ENCODE measurements around the gene MYH10. TPM values are rescaled to one million over a fixed set of nuclear protein-coding genes. Genes with fewer than 3 reads are reported as not detected.
A peak's percentile ranks its signal among the peaks of the same experiment; 100 is the strongest.

Gene MYH10
- total and polyA plus RNA-seq, 9 of the 15 experiments (the other 6 are each of a cell fraction or from before 2014, with no cell fraction given), result 16.3 to 95.3 (median 39.7) TPM

DNA sequence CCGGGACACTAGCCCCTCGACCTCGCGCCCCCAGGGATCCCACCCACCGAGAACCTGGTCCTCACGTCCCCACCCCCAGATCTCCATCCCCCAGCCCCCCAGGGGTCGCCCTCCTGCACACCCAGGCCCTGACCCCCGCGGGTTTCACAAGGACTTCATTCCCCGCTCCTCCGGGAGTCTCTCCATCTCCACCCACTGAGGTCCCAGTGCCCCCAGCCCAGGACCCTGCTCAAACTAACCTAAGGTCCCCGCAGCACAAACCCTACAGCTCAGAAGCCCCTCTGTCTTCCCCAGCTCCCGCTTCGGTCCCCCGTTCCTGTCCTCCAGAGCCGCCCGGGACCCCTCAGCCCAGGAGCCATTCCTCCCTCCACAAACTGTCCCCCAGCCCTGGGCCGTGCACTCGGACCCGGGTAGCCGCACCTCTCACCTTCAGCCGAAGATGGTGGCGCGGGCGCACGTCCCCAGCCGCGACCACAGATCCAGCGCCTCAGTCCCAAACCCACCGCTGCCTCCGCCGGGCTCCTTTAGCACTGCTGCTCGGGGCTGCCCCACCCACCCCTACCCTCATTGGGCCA, at the start of gene MYH10 (continued):
- TF ChIP-seq, protein P1, sequence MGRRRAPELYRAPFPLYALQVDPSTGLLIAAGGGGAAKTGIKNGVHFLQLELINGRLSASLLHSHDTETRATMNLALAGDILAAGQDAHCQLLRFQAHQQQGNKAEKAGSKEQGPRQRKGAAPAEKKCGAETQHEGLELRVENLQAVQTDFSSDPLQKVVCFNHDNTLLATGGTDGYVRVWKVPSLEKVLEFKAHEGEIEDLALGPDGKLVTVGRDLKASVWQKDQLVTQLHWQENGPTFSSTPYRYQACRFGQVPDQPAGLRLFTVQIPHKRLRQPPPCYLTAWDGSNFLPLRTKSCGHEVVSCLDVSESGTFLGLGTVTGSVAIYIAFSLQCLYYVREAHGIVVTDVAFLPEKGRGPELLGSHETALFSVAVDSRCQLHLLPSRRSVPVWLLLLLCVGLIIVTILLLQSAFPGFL (CRISPR knock-in tag; IDR thresholded peaks at IDR 0.05), result no peak
- TF ChIP-seq PHF8 (IDR thresholded peaks at IDR 0.05; ENCODE audit: borderline replicate concordance, low read length) (peak; percentile 24; the same call in 1 of the 2 replicates), ZNF778 (CRISPR knock-in tag; IDR thresholded peaks at IDR 0.05) (no peak), KDM1A (IDR thresholded peaks at IDR 0.05) (no peak), ZNF408 (CRISPR knock-in tag; IDR thresholded peaks at IDR 0.05; ENCODE audit: low read depth) (no peak), ZSCAN29 (IDR thresholded peaks at IDR 0.05) (no peak)
- TF ChIP-seq, protein P2, sequence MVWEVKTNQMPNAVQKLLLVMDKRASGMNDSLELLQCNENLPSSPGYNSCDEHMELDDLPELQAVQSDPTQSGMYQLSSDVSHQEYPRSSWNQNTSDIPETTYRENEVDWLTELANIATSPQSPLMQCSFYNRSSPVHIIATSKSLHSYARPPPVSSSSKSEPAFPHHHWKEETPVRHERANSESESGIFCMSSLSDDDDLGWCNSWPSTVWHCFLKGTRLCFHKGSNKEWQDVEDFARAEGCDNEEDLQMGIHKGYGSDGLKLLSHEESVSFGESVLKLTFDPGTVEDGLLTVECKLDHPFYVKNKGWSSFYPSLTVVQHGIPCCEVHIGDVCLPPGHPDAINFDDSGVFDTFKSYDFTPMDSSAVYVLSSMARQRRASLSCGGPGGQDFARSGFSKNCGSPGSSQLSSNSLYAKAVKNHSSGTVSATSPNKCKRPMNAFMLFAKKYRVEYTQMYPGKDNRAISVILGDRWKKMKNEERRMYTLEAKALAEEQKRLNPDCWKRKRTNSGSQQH (CRISPR knock-in tag; IDR thresholded peaks at IDR 0.05), result no peak
- TF ChIP-seq, protein P3, sequence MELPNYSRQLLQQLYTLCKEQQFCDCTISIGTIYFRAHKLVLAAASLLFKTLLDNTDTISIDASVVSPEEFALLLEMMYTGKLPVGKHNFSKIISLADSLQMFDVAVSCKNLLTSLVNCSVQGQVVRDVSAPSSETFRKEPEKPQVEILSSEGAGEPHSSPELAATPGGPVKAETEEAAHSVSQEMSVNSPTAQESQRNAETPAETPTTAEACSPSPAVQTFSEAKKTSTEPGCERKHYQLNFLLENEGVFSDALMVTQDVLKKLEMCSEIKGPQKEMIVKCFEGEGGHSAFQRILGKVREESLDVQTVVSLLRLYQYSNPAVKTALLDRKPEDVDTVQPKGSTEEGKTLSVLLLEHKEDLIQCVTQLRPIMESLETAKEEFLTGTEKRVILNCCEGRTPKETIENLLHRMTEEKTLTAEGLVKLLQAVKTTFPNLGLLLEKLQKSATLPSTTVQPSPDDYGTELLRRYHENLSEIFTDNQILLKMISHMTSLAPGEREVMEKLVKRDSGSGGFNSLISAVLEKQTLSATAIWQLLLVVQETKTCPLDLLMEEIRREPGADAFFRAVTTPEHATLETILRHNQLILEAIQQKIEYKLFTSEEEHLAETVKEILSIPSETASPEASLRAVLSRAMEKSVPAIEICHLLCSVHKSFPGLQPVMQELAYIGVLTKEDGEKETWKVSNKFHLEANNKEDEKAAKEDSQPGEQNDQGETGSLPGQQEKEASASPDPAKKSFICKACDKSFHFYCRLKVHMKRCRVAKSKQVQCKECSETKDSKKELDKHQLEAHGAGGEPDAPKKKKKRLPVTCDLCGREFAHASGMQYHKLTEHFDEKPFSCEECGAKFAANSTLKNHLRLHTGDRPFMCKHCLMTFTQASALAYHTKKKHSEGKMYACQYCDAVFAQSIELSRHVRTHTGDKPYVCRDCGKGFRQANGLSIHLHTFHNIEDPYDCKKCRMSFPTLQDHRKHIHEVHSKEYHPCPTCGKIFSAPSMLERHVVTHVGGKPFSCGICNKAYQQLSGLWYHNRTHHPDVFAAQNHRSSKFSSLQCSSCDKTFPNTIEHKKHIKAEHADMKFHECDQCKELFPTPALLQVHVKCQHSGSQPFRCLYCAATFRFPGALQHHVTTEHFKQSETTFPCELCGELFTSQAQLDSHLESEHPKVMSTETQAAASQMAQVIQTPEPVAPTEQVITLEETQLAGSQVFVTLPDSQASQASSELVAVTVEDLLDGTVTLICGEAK (IDR thresholded peaks at IDR 0.05), result no peak
- TF ChIP-seq, protein P3 (CRISPR knock-in tag; IDR thresholded peaks at IDR 0.05), result no peak
- TF ChIP-seq, protein P4, sequence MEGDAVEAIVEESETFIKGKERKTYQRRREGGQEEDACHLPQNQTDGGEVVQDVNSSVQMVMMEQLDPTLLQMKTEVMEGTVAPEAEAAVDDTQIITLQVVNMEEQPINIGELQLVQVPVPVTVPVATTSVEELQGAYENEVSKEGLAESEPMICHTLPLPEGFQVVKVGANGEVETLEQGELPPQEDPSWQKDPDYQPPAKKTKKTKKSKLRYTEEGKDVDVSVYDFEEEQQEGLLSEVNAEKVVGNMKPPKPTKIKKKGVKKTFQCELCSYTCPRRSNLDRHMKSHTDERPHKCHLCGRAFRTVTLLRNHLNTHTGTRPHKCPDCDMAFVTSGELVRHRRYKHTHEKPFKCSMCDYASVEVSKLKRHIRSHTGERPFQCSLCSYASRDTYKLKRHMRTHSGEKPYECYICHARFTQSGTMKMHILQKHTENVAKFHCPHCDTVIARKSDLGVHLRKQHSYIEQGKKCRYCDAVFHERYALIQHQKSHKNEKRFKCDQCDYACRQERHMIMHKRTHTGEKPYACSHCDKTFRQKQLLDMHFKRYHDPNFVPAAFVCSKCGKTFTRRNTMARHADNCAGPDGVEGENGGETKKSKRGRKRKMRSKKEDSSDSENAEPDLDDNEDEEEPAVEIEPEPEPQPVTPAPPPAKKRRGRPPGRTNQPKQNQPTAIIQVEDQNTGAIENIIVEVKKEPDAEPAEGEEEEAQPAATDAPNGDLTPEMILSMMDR (IDR thresholded peaks at IDR 0.05 in 2 of 3, conservative IDR thresholded peaks at IDR 0.05 in 1 of 3; ENCODE audit: insufficient read depth in 2 of 3, low read depth in 1 of 3, low read length in 3 of 3), result peak in 2 of 3 experiments; percentile 18 to 20; a peak in 1 of 6 replicates
- TF ChIP-seq, protein P5, sequence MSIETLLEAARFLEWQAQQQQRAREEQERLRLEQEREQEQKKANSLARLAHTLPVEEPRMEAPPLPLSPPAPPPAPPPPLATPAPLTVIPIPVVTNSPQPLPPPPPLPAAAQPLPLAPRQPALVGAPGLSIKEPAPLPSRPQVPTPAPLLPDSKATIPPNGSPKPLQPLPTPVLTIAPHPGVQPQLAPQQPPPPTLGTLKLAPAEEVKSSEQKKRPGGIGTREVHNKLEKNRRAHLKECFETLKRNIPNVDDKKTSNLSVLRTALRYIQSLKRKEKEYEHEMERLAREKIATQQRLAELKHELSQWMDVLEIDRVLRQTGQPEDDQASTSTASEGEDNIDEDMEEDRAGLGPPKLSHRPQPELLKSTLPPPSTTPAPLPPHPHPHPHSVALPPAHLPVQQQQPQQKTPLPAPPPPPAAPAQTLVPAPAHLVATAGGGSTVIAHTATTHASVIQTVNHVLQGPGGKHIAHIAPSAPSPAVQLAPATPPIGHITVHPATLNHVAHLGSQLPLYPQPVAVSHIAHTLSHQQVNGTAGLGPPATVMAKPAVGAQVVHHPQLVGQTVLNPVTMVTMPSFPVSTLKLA (conservative IDR thresholded peaks at IDR 0.05), result no peak

Measured in K562 (cell line).